A204.1 (cell line): ENCODE measurements around the gene C3orf18.

Source experiments
- FAIRE-seq: peaks from 2 replicates; lab custom pipeline; 2012; peaks lifted over from hg19 to GRCh38; lab: Jason Lieb, UNC

The C3orf18 gene

GRCh38 chr3:50603261-50604109 lies 35.9 kb upstream of the C3orf18 start:
- FAIRE-seq = no peak

- no peak for FAIRE-seq
These were observed 35.1 kb upstream of the C3orf18 start for GRCh38 chr3:50602595-50603191.

DNA sequence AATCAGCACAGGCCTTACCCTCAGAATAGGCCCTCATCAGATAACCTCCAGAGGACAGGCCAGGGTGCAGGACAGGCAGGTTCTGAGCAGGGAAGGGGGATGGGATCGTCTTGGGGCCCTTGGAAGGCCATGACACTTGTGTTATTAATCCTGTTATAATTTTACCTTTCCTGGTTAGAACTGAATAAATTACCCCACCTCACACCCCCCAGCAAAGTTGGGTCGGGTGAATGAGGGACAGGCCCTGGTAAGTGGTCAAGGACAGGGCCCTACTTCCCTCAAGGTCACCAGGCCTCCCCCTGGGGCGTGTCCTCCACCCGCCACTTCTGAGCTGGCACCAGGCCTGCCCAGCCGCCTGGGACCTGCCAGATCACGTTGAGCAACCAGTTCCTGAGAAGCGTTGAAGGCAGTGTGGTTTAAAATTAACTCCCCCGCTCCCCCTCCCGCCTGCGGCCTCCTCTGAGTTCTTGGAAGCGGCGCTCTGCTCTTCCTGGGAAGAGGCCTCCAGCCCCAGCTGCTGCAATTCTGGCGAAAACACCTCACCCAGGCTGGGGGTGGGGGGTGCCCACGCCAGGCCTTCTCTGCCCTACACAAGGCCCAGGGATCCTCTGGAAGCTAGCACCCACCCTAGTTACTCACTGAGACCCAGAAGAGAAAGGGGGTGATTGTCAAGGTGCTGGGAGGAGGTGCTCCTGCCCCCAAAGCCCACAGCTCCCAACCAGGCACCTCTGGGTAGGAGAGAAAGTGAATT lies 33.5 kb upstream of the C3orf18 start:
- FAIRE-seq = no peak

DNA sequence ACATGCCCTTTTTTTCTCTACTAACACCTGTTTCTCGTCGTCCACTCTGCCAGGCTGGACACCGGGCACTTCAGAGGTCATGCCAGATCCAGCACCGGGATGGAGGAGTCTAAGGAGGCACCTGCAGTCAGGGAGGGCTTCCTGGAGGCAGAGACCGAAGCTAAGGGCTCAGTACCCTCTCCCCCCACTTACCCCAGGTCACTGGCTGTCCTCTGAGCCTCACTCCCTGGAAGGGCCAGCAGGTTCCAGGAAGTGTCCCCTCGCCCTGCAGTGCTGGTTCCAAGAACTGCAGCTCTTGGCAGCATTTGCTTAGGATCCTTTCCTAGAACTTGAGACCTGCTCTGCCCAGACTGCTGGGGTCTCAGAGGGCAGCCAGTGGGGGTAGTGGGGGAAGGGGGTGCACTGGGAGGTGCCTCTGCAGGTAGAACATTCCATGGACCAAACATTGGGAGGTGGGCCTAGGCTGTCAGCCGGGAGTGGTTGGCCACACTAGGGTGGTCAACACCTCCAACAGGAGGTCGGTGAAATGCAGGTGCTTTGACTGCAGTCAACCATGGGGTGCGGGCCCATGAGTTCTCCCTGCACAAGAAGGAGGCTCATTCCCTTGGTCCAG lies 32.7 kb upstream of the C3orf18 start:
- no peak for FAIRE-seq

- no peak for FAIRE-seq
These were observed 32.2 kb upstream of the C3orf18 start for GRCh38 chr3:50599716-50600118.

- FAIRE-seq = no peak
These were observed 31.7 kb upstream of the C3orf18 start for GRCh38 chr3:50599115-50599715.

DNA sequence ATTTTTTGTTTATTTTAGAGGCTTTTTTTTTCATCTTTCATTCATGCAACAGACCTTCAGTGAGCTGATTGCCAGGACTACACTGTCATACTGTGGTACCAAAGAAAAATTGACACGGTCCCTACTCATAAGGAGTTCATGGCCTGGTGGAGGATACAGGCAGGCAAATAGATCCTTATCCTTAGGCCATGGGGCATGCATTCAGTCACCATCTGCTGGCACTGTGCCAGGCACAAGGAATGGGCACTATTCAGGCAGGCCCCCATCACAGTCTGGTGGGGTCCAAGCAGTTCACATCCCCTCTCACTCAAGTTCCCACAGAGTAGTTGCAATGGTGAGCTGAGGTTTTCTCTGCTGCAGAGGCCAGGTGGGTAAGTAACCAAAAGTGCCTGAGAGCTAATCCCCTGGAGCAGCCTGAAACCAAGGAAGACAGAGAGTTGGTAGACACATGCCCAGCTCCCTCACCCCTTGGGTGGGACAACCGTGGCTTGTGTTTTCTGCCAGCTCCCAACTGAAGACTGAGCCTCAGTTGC lies 26.8 kb upstream of the C3orf18 start:
- no peak for FAIRE-seq

DNA sequence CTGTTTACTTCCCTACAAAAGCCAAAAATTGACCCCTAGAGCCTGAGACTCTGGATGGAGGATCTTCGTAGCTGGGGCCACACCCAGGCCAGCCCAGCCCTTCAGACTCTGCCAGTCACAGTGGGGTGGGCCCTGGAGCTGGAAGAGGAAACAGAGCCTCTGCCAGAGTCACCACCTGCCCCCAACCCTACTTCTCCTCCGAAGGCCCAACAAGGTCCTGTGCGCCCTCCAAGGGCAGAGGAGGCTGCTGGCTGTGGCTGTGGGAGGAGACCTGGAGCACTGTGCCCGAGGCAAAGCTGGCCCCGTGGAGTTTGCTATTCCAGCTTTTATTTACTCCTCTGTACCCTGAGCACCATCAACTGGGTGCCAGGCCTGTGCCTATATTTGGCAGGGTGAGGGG lies 25.0 kb upstream of the C3orf18 start:
- FAIRE-seq = no peak

DNA sequence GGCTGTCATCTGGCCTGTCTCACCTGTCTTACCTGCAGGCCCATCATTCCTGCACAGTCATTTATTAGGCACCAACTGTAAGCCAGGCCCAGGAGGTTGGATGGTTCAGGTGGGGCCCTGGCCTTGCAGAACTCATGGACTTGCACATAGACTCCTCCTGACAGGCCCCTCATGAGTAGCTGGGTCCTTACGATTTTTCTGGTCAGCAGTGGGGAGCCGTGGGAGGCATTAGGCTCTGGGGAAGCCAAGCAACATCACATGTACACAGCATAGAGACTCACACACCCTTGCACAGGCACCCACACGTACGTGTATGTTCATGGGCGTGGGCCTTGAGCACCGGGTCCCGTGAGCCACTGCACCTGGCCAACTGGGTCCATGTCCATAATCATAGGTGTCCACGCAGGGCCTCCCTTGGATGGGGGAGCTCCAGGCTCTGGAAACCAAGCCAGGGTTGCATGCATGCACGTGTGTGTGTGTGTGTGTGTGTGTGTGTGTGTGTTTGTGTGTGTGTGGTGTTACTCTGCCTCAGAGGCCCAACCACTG lies 23.7 kb upstream of the C3orf18 start:
- no peak for FAIRE-seq

- FAIRE-seq = no peak
These were observed 21.3 kb upstream of the C3orf18 start for GRCh38 chr3:50588759-50589433.

DNA sequence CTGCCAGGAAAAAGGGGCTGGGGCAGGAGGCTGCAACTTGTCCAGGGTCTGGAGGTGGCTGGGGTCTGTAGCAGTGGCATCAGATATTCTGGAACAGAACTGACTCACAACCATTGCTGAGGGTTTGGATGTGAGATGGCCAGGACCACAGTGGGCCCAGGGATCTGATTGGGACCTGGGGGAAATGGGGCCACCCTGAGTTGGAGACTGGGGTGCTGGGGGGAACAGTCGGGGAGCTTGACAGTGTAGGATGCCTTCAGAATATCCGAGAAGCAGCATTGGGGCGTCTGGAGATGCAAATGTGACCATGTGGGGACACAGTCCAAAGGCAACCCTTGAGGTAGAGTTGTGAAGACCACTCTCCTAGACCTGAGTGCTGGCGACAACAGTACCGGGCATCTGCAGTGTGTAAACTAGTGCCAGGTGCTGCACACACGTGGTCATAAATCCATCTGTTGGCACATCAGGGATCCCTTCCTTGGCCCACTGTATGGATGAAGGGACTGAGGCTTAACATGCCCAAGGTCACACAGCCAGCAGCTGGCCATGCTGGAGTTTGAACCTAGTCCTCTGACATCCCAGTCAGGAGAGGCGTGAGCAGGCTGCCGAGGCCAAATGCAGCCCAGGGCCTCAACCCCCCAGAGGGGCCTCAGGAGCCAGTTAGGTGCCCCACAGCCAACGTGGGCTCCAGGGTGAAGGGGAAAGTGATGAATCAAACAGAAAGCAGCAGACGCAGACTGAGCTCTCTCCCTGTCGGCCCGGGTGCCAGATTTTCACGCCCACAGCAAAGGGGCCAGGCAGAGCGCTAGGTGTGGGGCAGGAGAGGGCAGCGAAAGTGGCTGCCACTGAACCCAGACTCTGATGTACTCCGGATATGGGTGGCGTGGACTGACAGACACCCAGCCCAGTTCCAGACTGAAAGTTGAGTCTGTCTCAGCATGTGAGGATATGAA lies 20.5 kb upstream of the C3orf18 start:
- no peak for FAIRE-seq

- no peak for FAIRE-seq
These were observed 19.8 kb upstream of the C3orf18 start for GRCh38 chr3:50587373-50587772.

GRCh38 chr3:50586763-50587070 lies 19.2 kb upstream of the C3orf18 start:
- FAIRE-seq = no peak

- FAIRE-seq = no peak
These were observed 18.6 kb upstream of the C3orf18 start for GRCh38 chr3:50585919-50586762.

GRCh38 chr3:50584391-50584790 lies 16.8 kb upstream of the C3orf18 start:
- FAIRE-seq = no peak

DNA sequence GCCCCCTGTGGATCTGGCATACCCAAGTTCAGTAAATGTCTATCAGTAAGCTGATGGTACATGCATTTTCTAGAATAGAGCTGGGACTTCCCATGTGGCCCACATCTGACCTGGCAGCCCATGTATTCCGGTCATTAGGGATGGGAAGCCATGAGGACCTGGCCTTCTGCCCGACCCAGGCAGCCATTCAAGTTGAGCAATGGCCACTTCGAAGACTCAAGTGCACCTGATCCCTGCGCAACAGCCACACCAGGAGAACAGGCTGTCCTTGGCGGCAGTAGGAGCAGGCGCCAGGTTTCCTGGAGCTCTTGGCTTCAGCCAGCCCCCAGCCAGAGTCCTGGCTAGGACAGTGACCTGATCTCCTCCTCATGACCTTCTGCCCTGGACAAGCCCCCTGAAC lies 16.4 kb upstream of the C3orf18 start:
- FAIRE-seq = no peak

DNA sequence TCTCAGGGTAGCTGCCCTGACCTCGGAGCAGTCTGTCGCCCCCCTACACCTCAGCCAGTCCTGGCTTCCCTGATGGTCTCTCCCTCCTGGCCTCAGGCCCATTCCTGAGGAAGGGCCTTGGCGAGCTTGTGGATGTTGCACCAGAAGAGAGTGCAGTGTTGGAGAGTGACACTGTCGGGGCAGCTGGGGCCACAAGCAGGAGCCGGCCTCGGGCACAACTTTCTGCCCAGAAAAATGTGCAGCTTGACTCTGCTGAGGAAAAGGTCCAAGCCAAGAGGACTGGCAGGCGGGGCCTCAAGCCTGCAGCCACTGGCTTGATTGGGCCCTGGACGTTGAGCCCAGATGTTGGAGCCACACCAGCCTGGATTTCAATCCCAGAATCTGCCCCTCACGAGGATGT lies 14.5 kb upstream of the C3orf18 start:
- FAIRE-seq = no peak

DNA sequence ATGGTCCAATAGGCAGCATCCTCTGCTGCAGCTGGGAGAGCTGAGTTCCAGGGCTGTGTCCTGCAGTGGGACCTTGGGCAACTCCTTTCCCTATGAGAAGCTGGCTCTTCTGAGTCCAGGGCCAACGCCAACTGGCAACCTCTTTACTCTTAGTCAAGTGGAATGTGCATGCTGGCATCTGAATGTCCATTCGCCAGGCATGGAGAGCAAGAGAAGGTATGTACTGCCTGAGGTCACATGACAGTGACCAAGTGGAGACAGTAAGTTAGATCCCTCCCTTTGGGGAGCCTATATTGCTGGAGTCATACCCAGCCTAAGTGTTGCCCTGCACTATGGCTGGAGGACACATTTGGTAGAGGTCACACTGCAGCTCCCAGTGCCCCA lies 13.9 kb upstream of the C3orf18 start:
- FAIRE-seq = no peak

GRCh38 chr3:50580683-50581458 lies 13.3 kb upstream of the C3orf18 start:
- FAIRE-seq = no peak
